Kidney (tissue), 14 donors: ENCODE data around the gene KIF12. TPM values are rescaled to one million over a fixed set of nuclear protein-coding genes. Genes with fewer than 3 reads are reported as not detected.
A peak's percentile ranks its signal among the peaks of the same experiment; 100 is the strongest.

Experiments used
- DNase-seq, 5 donors: peaks; one replicate each; pipeline ENCODE4 v3.0.0-alpha.2; 2013 to 2020
- FAIRE-seq: peaks from 2 replicates; lab custom pipeline; 2012; peaks lifted over from hg19 to GRCh38; lab: Jason Lieb, UNC
- H3K27ac ChIP-seq, 2 donors: one replicate each; pipeline ENCODE4 v1.7.0; 2013; ENCODE audit warnings: low read depth in 2 of 2, low read length in 2 of 2, inconsistent platforms in 1 of 2
- H3K27me3 ChIP-seq: one replicate; pipeline ENCODE4 v1.7.1; 2013; ENCODE audit warnings: low read length, inconsistent platforms; ENCODE audit not compliant: control insufficient read depth, insufficient read depth
- H3K36me3 ChIP-seq, 3 donors: one replicate each; pipeline versions ENCODE4 v1.7.0 to v1.7.1; 2013; ENCODE audit warnings: low read length in 3 of 3, control low read depth in 1 of 3, inconsistent platforms in 1 of 3; ENCODE audit not compliant: insufficient read depth in 3 of 3, control insufficient read depth in 2 of 3
- H3K4me1 ChIP-seq, 3 donors: one replicate each; pipeline versions ENCODE4 v1.7.0 to v1.7.1; 2013; ENCODE audit warnings: low read length in 3 of 3, inconsistent platforms in 1 of 3, low read depth in 1 of 3; ENCODE audit not compliant: control insufficient read depth in 2 of 3, insufficient read depth in 2 of 3
- H3K4me3 ChIP-seq, 3 donors: one replicate each; pipeline versions ENCODE4 v1.7.0 to v1.8.1; 2013; ENCODE audit warnings: low read length in 3 of 3, control low read depth in 1 of 3, inconsistent platforms in 1 of 3
- H3K9ac ChIP-seq, 3 donors: one replicate each; pipeline versions ENCODE4 v1.7.0 to v1.7.1; 2013; ENCODE audit warnings: low read length in 3 of 3, control low read depth in 1 of 3, inconsistent platforms in 1 of 3
- H3K9me3 ChIP-seq, 3 donors: one replicate each; pipeline versions ENCODE4 v1.7.0 to v1.7.1; 2013; ENCODE audit warnings: low read length in 3 of 3, control low read depth in 1 of 3, inconsistent platforms in 1 of 3; ENCODE audit not compliant: control insufficient read depth in 2 of 3, insufficient read depth in 1 of 3
- CTCF ChIP-seq: IDR thresholded peaks from 3 replicates; pipeline ENCODE4 v1.5.1; 2012; ENCODE audit warnings: mild to moderate bottlenecking, moderate library complexity, borderline replicate concordance; ENCODE audit not compliant: insufficient read depth; ENCODE audit errors: extremely low read depth
- intact Hi-C: fragments of 100-400 bp; cut with DNase I; formaldehyde crosslinking; loops from one replicate; pipeline ENCODE4 v1.11.1; 2022
- polyA plus RNA-seq: library from polyadenylated mRNA; stranded (reverse); fragments of 350-450 nt; fragmentation: Illumina TruSeq; extraction: RNeasy Lipid Tissue Mini Kit (QIAGEN cat#74804); gene quantifications from one replicate; pipeline ENCODE4 v1.2.3, GENCODE V29; 2014; ENCODE audit warnings: low read depth, low replicate concordance; ENCODE audit not compliant: insufficient read depth
- total RNA-seq: library from RNA; stranded (reverse); fragmentation: NEBNext Ultra II Directional; extraction: Animal tissue kit (Norgen Biotek cat#: 25700); gene quantifications from one replicate; pipeline ENCODE4 v1.2.1, GENCODE V29; 2021
- donor health status: control.
- donor health status: control.
- donor health status: control.
- donor health status: control.
- donor health status: control.
- donor health status: DM: yes; HTN: yes; CAD: no.
- donor health status: Normal renal cell carcinoma (clear cell type).

Gene KIF12
- total and polyA plus RNA-seq, 2 donors from 2014 or later = 155 to 202 TPM

- Histone ChIP-seq H3K9ac (no peak overlapping the region), H3K4me1 (peaks cover 0 to 28% (median 24%) of the 10 kb centered on the region in 3 donors), H3K36me3 (no peaks in the 10 kb centered on the region), H3K27me3 (no peaks in the 10 kb centered on the region), H3K27ac (no peak overlapping the region), H3K4me3 (no peak overlapping the region), H3K9me3 (no peaks in the 10 kb centered on the region)
- FAIRE-seq (no peak), DNase-seq (peak in 1 of 5 donors; percentile 49)
- no peak for TF ChIP-seq CTCF
- intact Hi-C loops = no loop called here
These were observed 20.3 kb downstream of the KIF12 start for GRCh38 chr9:114078781-114079156.

GRCh38 chr9:114078021-114078780, 20.9 kb downstream of the KIF12 start, which contains the start of gene AMBP:
Gene AMBP, minus strand, starts transcription at chr9:114078300. Its CDS starts 91 bp downstream, at chr9:114078209.
- FAIRE-seq (no peak), DNase-seq (peak in 1 of 5 donors; percentile 71)
- no peaks in the 10 kb centered on the region for H3K9me3 ChIP-seq
- H3K4me3 ChIP-seq = no peak within 1 kb of the TSS
- H3K9ac ChIP-seq = no peak within 1 kb of the TSS
- H3K36me3 ChIP-seq = no peaks in the 10 kb centered on the region
- H3K27me3 ChIP-seq = no peaks in the 10 kb centered on the region
- peaks cover 0 to 26% (median 24%) of the 10 kb centered on the region in 3 donors for H3K4me1 ChIP-seq
- H3K27ac ChIP-seq = no peak within 1 kb of the TSS
- intact Hi-C loops = no loop called here
- TF ChIP-seq CTCF = no peak

DNA sequence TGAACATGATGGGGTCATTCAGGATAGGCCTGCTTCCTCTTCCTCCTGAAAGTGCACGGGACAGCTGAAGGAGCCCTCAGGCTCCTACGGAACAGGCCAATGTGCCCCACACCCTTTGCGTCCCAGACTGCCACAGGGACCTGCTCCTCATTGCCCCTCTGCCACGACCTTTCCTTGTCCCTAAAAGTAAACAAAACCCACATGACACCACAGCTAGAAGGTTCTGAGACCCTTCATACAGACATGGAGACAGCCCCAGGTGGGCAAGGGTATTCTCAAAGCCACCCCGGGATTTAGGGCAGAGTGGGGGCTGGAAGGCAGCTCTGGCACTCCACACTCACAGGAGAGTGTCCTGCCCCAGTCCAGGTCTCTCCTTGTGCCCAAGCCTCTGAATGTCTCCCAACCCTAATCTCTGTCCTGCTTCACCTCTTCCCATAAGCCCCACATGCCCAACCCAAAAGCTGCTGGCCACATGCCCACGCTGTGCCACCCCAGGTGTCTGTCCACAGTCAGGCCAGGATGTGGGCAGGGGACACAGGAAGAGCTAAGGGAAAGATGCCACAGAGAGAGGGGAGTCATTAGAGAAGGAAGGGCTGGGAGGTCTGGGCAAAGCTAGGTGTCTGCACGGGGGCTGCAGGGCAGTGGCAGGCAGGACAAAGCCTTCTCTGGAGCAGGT, 21.8 kb downstream of the KIF12 start:
- TF ChIP-seq CTCF = no peak
- no peak for FAIRE-seq
- Histone ChIP-seq H3K4me1 (peaks cover 0 to 29% (median 23%) of the 10 kb centered on the region in 3 donors), H3K9me3 (no peaks in the 10 kb centered on the region), H3K9ac (no peak overlapping the region), H3K4me3 (no peak overlapping the region), H3K27me3 (no peaks in the 10 kb centered on the region), H3K36me3 (no peaks in the 10 kb centered on the region), H3K27ac (no peak overlapping the region)
- DNase-seq = no peak
- intact Hi-C loops = no loop called here
